GM12875 (cell line): ENCODE data around the gene FAM43A.

ENCODE experiments used
- H3K4me3 ChIP-seq: one replicate; pipeline ENCODE4 v1.5.1; 2011; ENCODE audit warnings: low read depth, low read length, control low read depth
- CTCF ChIP-seq: IDR thresholded peaks from 2 replicates; pipeline ENCODE4 v1.5.1; 2011; ENCODE audit warnings: low read depth, mild to moderate bottlenecking, control low read depth, inconsistent platforms, low read length, moderate library complexity, borderline replicate concordance; ENCODE audit not compliant: insufficient read depth

FAM43A gene

GRCh38 chr3:194647747-194648146, 37.9 kb upstream of the FAM43A start:
- H3K4me3 ChIP-seq, result no peak overlapping the region
- no peak for TF ChIP-seq CTCF

- no peak for TF ChIP-seq CTCF
- H3K4me3 ChIP-seq, result no peak overlapping the region
Measured at GRCh38 chr3:194654443-194654842, 31.2 kb upstream of the FAM43A start.

- no peak overlapping the region for H3K4me3 ChIP-seq
- no peak for TF ChIP-seq CTCF
Measured at GRCh38 chr3:194657439-194657838, 28.2 kb upstream of the FAM43A start.

- H3K4me3 ChIP-seq, result no peak overlapping the region
- TF ChIP-seq CTCF, result no peak
Measured at GRCh38 chr3:194658477-194659242, 27.0 kb upstream of the FAM43A start.

- no peak for TF ChIP-seq CTCF
- no peak overlapping the region for H3K4me3 ChIP-seq
Measured at GRCh38 chr3:194659778-194660177, 25.9 kb upstream of the FAM43A start.

- TF ChIP-seq CTCF, result no peak
Measured at GRCh38 chr3:194661374-194661773, 24.3 kb upstream of the FAM43A start.

GRCh38 chr3:194661946-194662345, 23.7 kb upstream of the FAM43A start:
- no peak for TF ChIP-seq CTCF
- no peak overlapping the region for H3K4me3 ChIP-seq

More at GRCh38 chr3:194661374-194661773, 24.3 kb upstream of the FAM43A start:
- H3K4me3 ChIP-seq, result no peak overlapping the region
